ENCODE results near the gene PDE6D.
A peak's percentile ranks its signal among the peaks of the same experiment; 100 is the strongest.

PDE6D gene
- 7.4 to 26.8 (median 22.7) reads per million in 9 experiments for total RNA-seq

- H3K4me3 Mint-ChIP-seq = peak within 1 kb of the TSS; percentile 97 to 99
- no peaks in the 10 kb centered on the region for H3K27me3 Mint-ChIP-seq
- peak within 1 kb of the TSS; percentile 99 for H3K27ac Mint-ChIP-seq
These were observed at the start of gene PDE6D for GRCh38 chr2:231780909-231781797. TSS of gene PDE6D (minus strand) at chr2:231781282. CDS start at chr2:231781114, 168 bp downstream.

GRCh38 chr2:231821908-231822307 is 40.8 kb upstream of the PDE6D start:
- H3K4me3 Mint-ChIP-seq = no peak overlapping the region
- ATAC-seq (replicated peaks) = no peak

More at GRCh38 chr2:231780909-231781797, at the start of gene PDE6D:
- ATAC-seq (replicated peaks) (peak; percentile 88), DNase-seq (peak; percentile 95 to 98 (median 95))
- H3K4me1 Mint-ChIP-seq (ENCODE audit: low read depth in 2 of 2) = peaks cover 53 to 72% of the 10 kb centered on the region in 2 donors
- H3K36me3 Mint-ChIP-seq (ENCODE audit: insufficient read depth) = peaks cover 13% of the 10 kb centered on the region
- H3K9me3 Mint-ChIP-seq = no peaks in the 10 kb centered on the region

GRCh38 chr2:231820786-231821303 is 39.8 kb upstream of the PDE6D start:
- H3K4me3 Mint-ChIP-seq = no peak overlapping the region
- H3K9me3 Mint-ChIP-seq = no peaks in the 10 kb centered on the region
- no peaks in the 10 kb centered on the region for H3K4me1 Mint-ChIP-seq (ENCODE audit: low read depth in 2 of 2)
- peaks cover 24 to 30% of the 10 kb centered on the region in 2 donors for H3K27me3 Mint-ChIP-seq
- H3K27ac Mint-ChIP-seq = no peak overlapping the region
- no peak for DNase-seq
- peaks cover 3% of the 10 kb centered on the region for H3K36me3 Mint-ChIP-seq (ENCODE audit: insufficient read depth)
- no peak for ATAC-seq (replicated peaks)

More at GRCh38 chr2:231821908-231822307, 40.8 kb upstream of the PDE6D start:
- peaks cover 24 to 30% of the 10 kb centered on the region in 2 donors for H3K27me3 Mint-ChIP-seq
- no peaks in the 10 kb centered on the region for H3K4me1 Mint-ChIP-seq (ENCODE audit: low read depth in 2 of 2)
- H3K9me3 Mint-ChIP-seq = no peaks in the 10 kb centered on the region
- H3K27ac Mint-ChIP-seq = no peak overlapping the region
- peaks cover under 1% of the 10 kb centered on the region for H3K36me3 Mint-ChIP-seq (ENCODE audit: insufficient read depth)
- DNase-seq = no peak

GRCh38 chr2:231819447-231820042 is 38.5 kb upstream of the PDE6D start:
- no peak for DNase-seq
- Mint-ChIP-seq H3K4me3 (no peak overlapping the region), H3K27me3 (peaks cover 24 to 30% of the 10 kb centered on the region in 2 donors), H3K9me3 (no peaks in the 10 kb centered on the region), H3K27ac (no peak overlapping the region), H3K4me1 (ENCODE audit: low read depth in 2 of 2) (no peaks in the 10 kb centered on the region), H3K36me3 (ENCODE audit: insufficient read depth) (peaks cover 3% of the 10 kb centered on the region)
- ATAC-seq (replicated peaks) = no peak

- Mint-ChIP-seq H3K4me1 (ENCODE audit: low read depth in 2 of 2) (no peaks in the 10 kb centered on the region), H3K27me3 (peaks cover 12 to 16% of the 10 kb centered on the region in 2 donors), H3K9me3 (no peaks in the 10 kb centered on the region)
These were observed 35.4 kb upstream of the PDE6D start for GRCh38 chr2:231816327-231817026.

GRCh38 chr2:231810905-231811304 is 29.8 kb upstream of the PDE6D start:
- DNase-seq (no peak), ATAC-seq (replicated peaks) (no peak)
- peaks cover 27% of the 10 kb centered on the region for H3K36me3 Mint-ChIP-seq (ENCODE audit: insufficient read depth)

More at GRCh38 chr2:231816327-231817026, 35.4 kb upstream of the PDE6D start:
- Mint-ChIP-seq H3K27ac (no peak overlapping the region), H3K4me3 (no peak overlapping the region), H3K36me3 (ENCODE audit: insufficient read depth) (peaks cover 8% of the 10 kb centered on the region)
- ATAC-seq (replicated peaks) (no peak), DNase-seq (no peak)

GRCh38 chr2:231807020-231807419 is 25.9 kb upstream of the PDE6D start:
- peaks cover 48% of the 10 kb centered on the region for H3K36me3 Mint-ChIP-seq (ENCODE audit: insufficient read depth)
- H3K27me3 Mint-ChIP-seq = no peaks in the 10 kb centered on the region
- ATAC-seq (replicated peaks) = no peak
- H3K9me3 Mint-ChIP-seq = no peaks in the 10 kb centered on the region
- H3K4me1 Mint-ChIP-seq (ENCODE audit: low read depth in 2 of 2) = peaks cover 7 to 9% of the 10 kb centered on the region in 2 donors
- H3K27ac Mint-ChIP-seq = no peak overlapping the region
- no peak for DNase-seq
- H3K4me3 Mint-ChIP-seq = no peak overlapping the region

More at GRCh38 chr2:231810905-231811304, 29.8 kb upstream of the PDE6D start:
- H3K27ac Mint-ChIP-seq = no peak overlapping the region
- no peaks in the 10 kb centered on the region for H3K9me3 Mint-ChIP-seq
- H3K4me3 Mint-ChIP-seq = no peak overlapping the region
- no peaks in the 10 kb centered on the region for H3K4me1 Mint-ChIP-seq (ENCODE audit: low read depth in 2 of 2)
- no peaks in the 10 kb centered on the region for H3K27me3 Mint-ChIP-seq

GRCh38 chr2:231803501-231804138 is 22.5 kb upstream of the PDE6D start:
- DNase-seq (no peak), ATAC-seq (replicated peaks) (no peak)
- peaks cover 7 to 13% of the 10 kb centered on the region in 2 donors for H3K4me1 Mint-ChIP-seq (ENCODE audit: low read depth in 2 of 2)
- no peaks in the 10 kb centered on the region for H3K9me3 Mint-ChIP-seq
- H3K27me3 Mint-ChIP-seq = no peaks in the 10 kb centered on the region
- no peak overlapping the region for H3K4me3 Mint-ChIP-seq
- H3K27ac Mint-ChIP-seq = no peak overlapping the region
- peaks cover 67% of the 10 kb centered on the region for H3K36me3 Mint-ChIP-seq (ENCODE audit: insufficient read depth)

GRCh38 chr2:231800493-231801091 is 19.5 kb upstream of the PDE6D start:
- Mint-ChIP-seq H3K4me1 (ENCODE audit: low read depth in 2 of 2) (peaks cover 7 to 19% of the 10 kb centered on the region in 2 donors), H3K27me3 (no peaks in the 10 kb centered on the region), H3K27ac (no peak overlapping the region), H3K36me3 (ENCODE audit: insufficient read depth) (peaks cover 74% of the 10 kb centered on the region), H3K9me3 (no peaks in the 10 kb centered on the region), H3K4me3 (no peak overlapping the region)
- DNase-seq = peak; percentile 5 to 28 (median 8)
- peak; percentile 29 for ATAC-seq (replicated peaks)

GRCh38 chr2:231795525-231796327 is 14.6 kb upstream of the PDE6D start:
- no peaks in the 10 kb centered on the region for H3K27me3 Mint-ChIP-seq
- H3K27ac Mint-ChIP-seq = no peak overlapping the region
- H3K36me3 Mint-ChIP-seq (ENCODE audit: insufficient read depth) = peaks cover 75% of the 10 kb centered on the region
- DNase-seq (no peak), ATAC-seq (replicated peaks) (no peak)
- H3K4me1 Mint-ChIP-seq (ENCODE audit: low read depth in 2 of 2) = peaks cover 7 to 30% of the 10 kb centered on the region in 2 donors
- H3K9me3 Mint-ChIP-seq = no peaks in the 10 kb centered on the region
- no peak overlapping the region for H3K4me3 Mint-ChIP-seq

GRCh38 chr2:231794383-231794782 is 13.3 kb upstream of the PDE6D start:
- Mint-ChIP-seq H3K9me3 (no peaks in the 10 kb centered on the region), H3K4me1 (ENCODE audit: low read depth in 2 of 2) (peaks cover 7 to 30% of the 10 kb centered on the region in 2 donors), H3K27me3 (no peaks in the 10 kb centered on the region), H3K27ac (no peak overlapping the region), H3K36me3 (ENCODE audit: insufficient read depth) (peaks cover 72% of the 10 kb centered on the region), H3K4me3 (no peak overlapping the region)
- DNase-seq (no peak), ATAC-seq (replicated peaks) (no peak)

GRCh38 chr2:231791107-231791506 is 10.0 kb upstream of the PDE6D start:
- no peaks in the 10 kb centered on the region for H3K9me3 Mint-ChIP-seq
- peaks cover 49% of the 10 kb centered on the region for H3K36me3 Mint-ChIP-seq (ENCODE audit: insufficient read depth)
- no peaks in the 10 kb centered on the region for H3K27me3 Mint-ChIP-seq

More at GRCh38 chr2:231791107-231791506, 10.0 kb upstream of the PDE6D start:
- Mint-ChIP-seq H3K4me3 (no peak overlapping the region), H3K27ac (no peak overlapping the region), H3K4me1 (ENCODE audit: low read depth in 2 of 2) (peaks cover 20 to 36% of the 10 kb centered on the region in 2 donors)
- no peak for ATAC-seq (replicated peaks)
- no peak for DNase-seq

Data from effector memory CD8-positive, alpha-beta T cell (primary cell).